Measurements from ENCODE around the gene MTFR1L. TPM values are rescaled to one million over a fixed set of nuclear protein-coding genes. Genes with fewer than 3 reads are reported as not detected.

Gene MTFR1L
- polyA plus RNA-seq, 1 experiment: 93.7 TPM

- no peaks in the 10 kb centered on the region for H3K27me3 ChIP-seq (ENCODE audit: control insufficient read depth, insufficient read depth, low read length)
- TF ChIP-seq CTCF (IDR thresholded peaks at IDR 0.05; ENCODE audit: insufficient read depth, low read depth, low read length): no peak
- peak overlapping the region; percentile 70 for H3K4me3 ChIP-seq (ENCODE audit: low read depth, low read length)
- DNase-seq (ENCODE audit: low read depth): no peak
- CTCF ChIA-PET: interaction anchor here (0.8 to 2.6 kb wide), 7 partner anchors 8 to 119 kb away, joined by 3 to 12 read pairs (median 3); no protein-coding TSS in a partner anchor
- POLR2A ChIA-PET: interaction anchor here (0.5 to 0.6 kb wide), 2 partner anchors 19 to 527 kb away, joined by 5 to 6 read pairs; no protein-coding TSS in a partner anchor
- peaks cover 2% of the 10 kb centered on the region; the same call in 1 of the 2 replicates for H3K36me3 ChIP-seq (ENCODE audit: control insufficient read depth, insufficient read depth, low read length)
These were observed 56.3 kb downstream of the MTFR1L start for GRCh38 chr1:25875856-25876692.

GRCh38 chr1:25876693-25877077, 56.9 kb downstream of the MTFR1L start:
- no peak for TF ChIP-seq CTCF (IDR thresholded peaks at IDR 0.05; ENCODE audit: insufficient read depth, low read depth, low read length)
- ChIA-PET CTCF (interaction anchor here (1.2 to 2.6 kb wide), 2 partner anchors 13 to 118 kb away, joined by 3 to 12 read pairs; no protein-coding TSS in a partner anchor), POLR2A (no interaction called here)
- H3K4me3 ChIP-seq (ENCODE audit: low read depth, low read length): no peak overlapping the region
- H3K36me3 ChIP-seq (ENCODE audit: control insufficient read depth, insufficient read depth, low read length): peaks cover 2% of the 10 kb centered on the region
- no peaks in the 10 kb centered on the region for H3K27me3 ChIP-seq (ENCODE audit: control insufficient read depth, insufficient read depth, low read length)
- DNase-seq (ENCODE audit: low read depth): no peak

DNA sequence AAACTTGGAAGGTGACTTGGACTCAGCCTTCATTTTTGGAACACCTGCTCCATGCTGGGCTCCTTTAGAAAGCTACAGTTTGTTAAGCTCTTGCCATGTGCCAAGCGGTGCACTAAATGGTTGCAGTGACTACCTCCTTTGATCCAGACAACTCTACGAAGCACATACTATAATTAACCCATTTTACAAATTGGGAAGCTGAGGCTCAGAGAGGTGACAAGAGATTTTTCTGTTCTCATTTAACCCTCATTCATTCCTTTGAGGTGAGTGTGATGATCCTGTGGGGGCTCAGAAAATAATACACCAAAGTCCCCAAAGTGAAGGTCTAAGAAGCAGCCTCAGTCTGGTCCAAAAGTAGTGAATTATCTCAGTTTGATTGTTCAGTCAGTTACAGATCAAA, 57.4 kb downstream of the MTFR1L start:
- H3K27me3 ChIP-seq (ENCODE audit: control insufficient read depth, insufficient read depth, low read length): no peaks in the 10 kb centered on the region
- no peak for TF ChIP-seq CTCF (IDR thresholded peaks at IDR 0.05; ENCODE audit: insufficient read depth, low read depth, low read length)
- ChIA-PET CTCF (no interaction called here), POLR2A (no interaction called here)
- H3K4me3 ChIP-seq (ENCODE audit: low read depth, low read length): no peak overlapping the region
- no peak for DNase-seq (ENCODE audit: low read depth)
- no peaks in the 10 kb centered on the region; the same call in 1 of the 2 replicates for H3K36me3 ChIP-seq (ENCODE audit: control insufficient read depth, insufficient read depth, low read length)

DNA sequence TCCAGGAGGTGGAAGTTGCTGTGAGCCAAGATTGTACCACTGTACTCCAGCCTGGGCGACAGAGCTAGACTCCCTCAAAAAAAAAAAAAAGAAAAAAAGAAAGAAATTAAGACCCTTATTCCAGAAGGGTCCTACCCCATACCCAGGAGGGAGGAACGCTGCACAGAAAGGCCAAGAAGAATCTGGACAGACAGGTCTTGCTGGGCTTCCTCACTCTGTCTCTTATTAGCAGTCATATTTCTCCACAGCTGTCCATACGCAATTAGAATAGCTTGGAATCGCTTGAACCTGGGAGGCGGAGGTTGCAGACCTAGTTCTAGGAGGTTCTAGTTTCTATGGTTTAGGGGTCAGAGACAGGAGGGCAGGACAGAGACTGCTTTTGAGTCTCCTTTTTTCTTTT, 58.9 kb downstream of the MTFR1L start:
- TF ChIP-seq CTCF (IDR thresholded peaks at IDR 0.05; ENCODE audit: insufficient read depth, low read depth, low read length): no peak
- Histone ChIP-seq H3K4me3 (ENCODE audit: low read depth, low read length) (no peak overlapping the region), H3K27me3 (ENCODE audit: control insufficient read depth, insufficient read depth, low read length) (no peaks in the 10 kb centered on the region), H3K36me3 (ENCODE audit: control insufficient read depth, insufficient read depth, low read length) (no peaks in the 10 kb centered on the region; the same call in 1 of the 2 replicates)
- POLR2A ChIA-PET: no interaction called here
- no peak for DNase-seq (ENCODE audit: low read depth)
- CTCF ChIA-PET: interaction anchor here (0.6 to 1.4 kb wide), 2 partner anchors 12 to 13 kb away, joined by 3 read pairs; no protein-coding TSS in a partner anchor

DNA sequence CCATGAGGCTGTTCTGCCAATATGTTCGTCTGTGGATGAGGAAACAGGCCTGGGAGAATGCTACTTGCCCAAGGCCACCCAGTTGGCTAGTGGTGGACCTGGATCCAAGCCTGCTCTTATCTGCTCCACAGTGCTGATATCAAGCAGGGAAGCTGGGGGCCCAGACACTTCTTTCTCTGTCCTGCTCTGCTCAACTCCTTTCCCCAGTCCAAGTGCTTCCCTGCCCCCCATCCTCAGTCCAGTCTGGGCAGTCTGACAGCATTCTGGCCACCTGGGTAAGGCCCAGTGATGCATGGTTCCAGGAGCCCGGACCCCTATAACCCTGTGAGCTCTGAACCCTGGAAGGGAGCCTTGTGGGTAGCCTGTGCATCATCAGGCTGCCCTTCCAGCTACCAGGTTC, 59.9 kb downstream of the MTFR1L start:
- ChIA-PET POLR2A (interaction anchor here (0.7 kb wide), 1 partner anchor 13 kb away, joined by 3 read pairs; no protein-coding TSS in a partner anchor), CTCF (interaction anchor here (1.4 to 2.3 kb wide), 2 partner anchors 10 to 13 kb away, joined by 3 to 12 read pairs; no protein-coding TSS in a partner anchor)
- no peak for DNase-seq (ENCODE audit: low read depth)
- TF ChIP-seq CTCF (IDR thresholded peaks at IDR 0.05; ENCODE audit: insufficient read depth, low read depth, low read length): no peak
- Histone ChIP-seq H3K4me3 (ENCODE audit: low read depth, low read length) (no peak overlapping the region), H3K36me3 (ENCODE audit: control insufficient read depth, insufficient read depth, low read length) (no peaks in the 10 kb centered on the region; the same call in 1 of the 2 replicates), H3K27me3 (ENCODE audit: control insufficient read depth, insufficient read depth, low read length) (no peaks in the 10 kb centered on the region)

Data from BJ (cell line).